HL-60 (cell line): ENCODE measurements around the gene CCPG1.

Source experiments
- CTCF ChIP-seq: IDR thresholded peaks from one replicate; pipeline ENCODE4 v1.5.1; 2011; ENCODE audit warnings: low read length, control low read depth, inconsistent platforms; ENCODE audit not compliant: insufficient read depth
- POLR2AphosphoS5 ChIP-seq: IDR thresholded peaks from 2 replicates; pipeline ENCODE4 v1.6.1; 2012; ENCODE audit warnings: low read depth

GRCh38 chr15:55344206-55344605, 64.0 kb downstream of the CCPG1 start:
- no peak for TF ChIP-seq POLR2AphosphoS5
- TF ChIP-seq CTCF: no peak
